HCEC 1CT (cell line): ENCODE data around the gene SCUBE3.

ENCODE experiments used
- DNase-seq: peaks from one replicate; pipeline ENCODE4 v3.0.0-alpha.2; 2017

Gene SCUBE3

GRCh38 chr6:35278708-35279107 lies 65.0 kb downstream of the SCUBE3 start:
- DNase-seq = no peak

GRCh38 chr6:35280903-35281302 lies 67.1 kb downstream of the SCUBE3 start:
- DNase-seq = no peak

GRCh38 chr6:35282472-35282871 lies 68.7 kb downstream of the SCUBE3 start:
- no peak for DNase-seq

GRCh38 chr6:35283361-35283760 lies 69.6 kb downstream of the SCUBE3 start:
- DNase-seq = no peak

- DNase-seq = peak; percentile 27
Observed at GRCh38 chr6:35287671-35288396, 74.1 kb downstream of the SCUBE3 start.

GRCh38 chr6:35288834-35289233 lies 75.1 kb downstream of the SCUBE3 start:
- DNase-seq = no peak

GRCh38 chr6:35291491-35291890 lies 77.7 kb downstream of the SCUBE3 start:
- DNase-seq = no peak

- DNase-seq = no peak
Observed at GRCh38 chr6:35292494-35292893, 78.7 kb downstream of the SCUBE3 start.

- no peak for DNase-seq
Observed at GRCh38 chr6:35293681-35294080, 79.9 kb downstream of the SCUBE3 start.

GRCh38 chr6:35294308-35294945 lies 80.7 kb downstream of the SCUBE3 start:
- DNase-seq = peak; percentile 12

GRCh38 chr6:35295036-35295435 lies 81.3 kb downstream of the SCUBE3 start:
- DNase-seq = no peak

GRCh38 chr6:35295521-35296315 lies 82.0 kb downstream of the SCUBE3 start:
- no peak for DNase-seq

GRCh38 chr6:35296931-35297600 lies 83.3 kb downstream of the SCUBE3 start:
- no peak for DNase-seq

GRCh38 chr6:35297601-35298481 lies 84.1 kb downstream of the SCUBE3 start, which contains the start of gene DEF6:
Gene DEF6, plus strand, starts transcription at chr6:35297818. Its CDS starts 39 bp downstream, at chr6:35297857.
- no peak for DNase-seq

GRCh38 chr6:35298625-35299140 lies 84.9 kb downstream of the SCUBE3 start:
- no peak for DNase-seq

- no peak for DNase-seq
Observed at GRCh38 chr6:35299674-35300073, 85.9 kb downstream of the SCUBE3 start.

- DNase-seq = no peak
Observed at GRCh38 chr6:35300848-35301247, 87.1 kb downstream of the SCUBE3 start.
